IPS DF 6.9 (cell line): ENCODE results near the gene HOOK2.
A peak's percentile ranks its signal among the peaks of the same experiment; 100 is the strongest.

Experiments
- DNase-seq: peaks from one replicate; pipeline ENCODE4 v3.0.0-alpha.2; 2013; ENCODE audit warnings: low read depth, low spot score
- H3K27ac ChIP-seq: one replicate; pipeline ENCODE4 v1.5.1; 2013; ENCODE audit warnings: low read length, control low read depth
- H3K27me3 ChIP-seq: 2 replicates; pipeline ENCODE4 v1.6.1; 2013; ENCODE audit warnings: mild to moderate bottlenecking, low read length; ENCODE audit not compliant: control insufficient read depth, insufficient read depth
- H3K36me3 ChIP-seq: 2 replicates; pipeline ENCODE4 v1.6.1; 2013; ENCODE audit warnings: low read length; ENCODE audit not compliant: control insufficient read depth, insufficient read depth
- H3K4me1 ChIP-seq: 2 replicates; pipeline ENCODE4 v1.6.1; 2013; ENCODE audit warnings: low read length; ENCODE audit not compliant: control insufficient read depth, insufficient read depth
- H3K4me3 ChIP-seq: 2 replicates; pipeline ENCODE4 v1.5.1; 2013; ENCODE audit warnings: mild to moderate bottlenecking, low read length
- H3K9me3 ChIP-seq: 2 replicates; pipeline ENCODE4 v1.6.1; 2013; ENCODE audit warnings: low read length, inconsistent platforms; ENCODE audit not compliant: control insufficient read depth, insufficient read depth
- WGBS: extraction: QIAGEN DNeasy Blood & Tissue Kit; methylation state at CpG from one replicate; pipeline ENCODE4 v1.1.7; 2013; ENCODE audit warnings: mixed read lengths, missing lambda C conversion rate; ENCODE audit not compliant: insufficient read length, insufficient coverage; 5-methylcytosine and 5-hydroxymethylcytosine counted together

Gene HOOK2

DNA sequence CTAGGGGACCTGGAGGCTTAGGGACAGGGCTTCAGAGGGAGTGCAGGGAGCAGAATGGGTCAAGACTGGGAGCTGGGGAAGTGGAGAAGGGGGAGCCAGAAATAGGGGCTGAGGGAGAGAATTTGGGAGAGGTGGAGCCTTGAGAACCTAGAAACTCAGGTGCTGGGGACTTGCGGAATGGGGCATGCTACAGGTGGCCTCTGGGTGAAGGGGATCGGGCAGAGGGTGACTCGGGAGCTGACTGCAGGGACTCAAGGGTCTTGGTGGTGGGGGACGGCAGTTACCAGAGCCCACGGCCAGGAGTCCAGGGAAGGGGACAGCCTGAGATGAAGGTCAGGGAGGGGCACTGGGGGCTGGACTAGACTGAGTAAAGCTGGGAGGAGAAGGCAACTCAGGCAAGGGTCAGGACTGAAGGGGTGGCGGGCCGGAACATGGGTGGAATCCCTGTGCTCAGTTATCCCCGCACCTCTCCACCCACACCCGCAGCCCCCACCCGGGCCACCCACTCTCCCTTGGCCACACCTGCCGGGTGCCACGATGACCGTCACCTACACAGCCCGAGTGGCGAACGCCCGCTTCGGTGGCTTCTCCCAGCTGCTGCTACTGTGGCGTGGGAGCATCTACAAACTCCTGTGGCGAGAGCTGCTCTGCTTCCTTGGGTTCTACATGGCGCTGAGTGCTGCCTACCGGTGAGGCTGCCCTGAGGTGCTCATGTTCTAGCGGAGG lies 23.1 kb downstream of the HOOK2 start:
- H3K9me3 ChIP-seq = no peaks in the 10 kb centered on the region
- no peaks in the 10 kb centered on the region for H3K27me3 ChIP-seq
- peaks cover 3% of the 10 kb centered on the region; the same call in 1 of the 2 replicates for H3K36me3 ChIP-seq
- no CpG with 5 or more reads among the region's 23 CpGs for WGBS
- DNase-seq = no peak
- H3K4me3 ChIP-seq = peak overlapping the region; percentile 40; the same call in 1 of the 2 replicates
- no peak overlapping the region for H3K27ac ChIP-seq
- 0 out of 2 replicates have a peak, but pooled peaks cover 1% of the 10 kb centered on the region for H3K4me1 ChIP-seq

DNA sequence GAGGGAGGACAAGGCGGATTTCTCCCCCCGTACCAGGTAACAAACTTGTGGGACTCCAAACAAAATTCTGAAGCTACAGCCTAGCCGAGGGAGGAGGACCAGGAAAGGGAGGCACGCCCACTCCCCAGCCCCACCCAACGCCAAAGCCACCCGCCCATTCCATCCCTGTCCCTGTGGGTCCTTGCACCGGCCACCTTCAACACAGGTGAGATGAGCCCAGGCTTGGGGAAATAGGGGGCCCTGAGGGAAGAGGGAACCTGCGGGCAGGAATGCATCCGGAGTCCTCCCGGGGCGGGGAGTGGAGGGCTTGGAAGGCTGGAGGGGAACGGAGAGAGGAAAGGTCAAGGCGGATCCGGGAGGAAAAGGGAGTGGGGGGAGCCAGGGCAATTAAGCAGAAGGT lies 23.7 kb downstream of the HOOK2 start, which contains the start of gene BEST2:
TSS of gene BEST2 (plus strand) at position 157 of the 400 bp plus-strand sequence. CDS start 802 bp downstream, outside the sequence.
- no peaks in the 10 kb centered on the region for H3K9me3 ChIP-seq
- WGBS = no CpG with 5 or more reads among the region's 14 CpGs
- no peak within 1 kb of the TSS for H3K27ac ChIP-seq
- H3K36me3 ChIP-seq = peaks cover 6% of the 10 kb centered on the region; the same call in 1 of the 2 replicates
- H3K4me1 ChIP-seq = 0 out of 2 replicates have a peak, but pooled peaks cover 1% of the 10 kb centered on the region
- H3K4me3 ChIP-seq = peak within 1 kb of the TSS; percentile 40; the same call in 1 of the 2 replicates
- H3K27me3 ChIP-seq = no peaks in the 10 kb centered on the region
- no peak for DNase-seq

DNA sequence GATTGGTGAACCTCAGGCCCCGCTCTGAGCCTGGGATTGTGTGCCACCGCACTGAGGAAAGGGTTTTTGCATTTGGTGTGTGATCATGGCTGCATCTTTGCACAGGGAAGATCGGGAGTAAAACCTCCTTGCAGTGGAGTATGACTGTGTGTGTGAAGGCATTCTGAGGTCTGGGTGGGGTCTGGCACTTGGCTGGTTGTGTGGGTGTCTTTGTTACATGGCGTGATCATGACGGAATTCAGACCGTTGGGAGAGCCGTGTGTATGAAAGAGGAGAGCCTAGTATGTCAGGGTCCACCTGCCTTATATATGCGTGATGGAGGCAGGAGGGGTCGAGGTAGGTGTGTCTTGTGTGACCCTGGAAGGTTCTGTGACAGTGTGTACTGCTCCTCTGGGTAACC lies 24.5 kb downstream of the HOOK2 start:
- no peaks in the 10 kb centered on the region for H3K9me3 ChIP-seq
- H3K4me3 ChIP-seq = no peak overlapping the region
- no peak for DNase-seq
- H3K4me1 ChIP-seq = 0 out of 2 replicates have a peak, but pooled peaks cover 1% of the 10 kb centered on the region
- no peaks in the 10 kb centered on the region for H3K27me3 ChIP-seq
- WGBS = no CpG with 5 or more reads among the region's 9 CpGs
- H3K27ac ChIP-seq = no peak overlapping the region
- peaks cover 8% of the 10 kb centered on the region; the same call in 1 of the 2 replicates for H3K36me3 ChIP-seq

DNA sequence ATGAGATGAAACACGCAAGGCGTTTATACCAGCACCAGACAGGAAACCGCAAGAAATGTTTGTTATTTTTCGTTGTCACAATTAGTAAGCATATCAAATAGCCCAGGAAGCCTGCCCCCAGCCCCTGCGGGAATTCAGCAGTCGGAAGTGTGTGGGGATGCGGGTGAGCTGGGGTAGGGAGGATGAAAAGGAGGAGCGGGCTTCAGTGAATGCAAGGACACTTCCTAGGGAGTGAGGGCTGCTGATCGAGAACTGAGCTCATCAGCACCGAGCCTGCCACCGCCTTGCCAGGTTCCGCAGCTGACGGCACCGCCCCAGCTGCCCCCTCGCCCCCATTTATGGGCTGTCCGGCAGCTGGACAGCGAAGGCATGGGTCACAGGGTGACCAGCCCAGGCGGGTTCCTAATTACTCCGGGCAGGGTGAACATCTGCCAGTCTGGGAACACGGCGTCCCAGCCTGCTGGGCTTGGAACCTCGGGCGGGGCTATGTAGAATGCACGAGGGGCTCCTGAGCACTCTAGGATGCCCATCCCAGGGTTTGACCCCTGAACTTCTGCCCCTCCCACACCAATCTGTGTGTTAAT lies 25.3 kb downstream of the HOOK2 start:
- WGBS = no CpG with 5 or more reads among the region's 24 CpGs
- H3K4me3 ChIP-seq = no peak overlapping the region
- H3K9me3 ChIP-seq = no peaks in the 10 kb centered on the region
- no peaks in the 10 kb centered on the region for H3K27me3 ChIP-seq
- H3K4me1 ChIP-seq = 0 out of 2 replicates have a peak, but pooled peaks cover 1% of the 10 kb centered on the region
- no peak for DNase-seq
- H3K36me3 ChIP-seq = peaks cover 13% of the 10 kb centered on the region; the same call in 1 of the 2 replicates
- no peak overlapping the region for H3K27ac ChIP-seq

DNA sequence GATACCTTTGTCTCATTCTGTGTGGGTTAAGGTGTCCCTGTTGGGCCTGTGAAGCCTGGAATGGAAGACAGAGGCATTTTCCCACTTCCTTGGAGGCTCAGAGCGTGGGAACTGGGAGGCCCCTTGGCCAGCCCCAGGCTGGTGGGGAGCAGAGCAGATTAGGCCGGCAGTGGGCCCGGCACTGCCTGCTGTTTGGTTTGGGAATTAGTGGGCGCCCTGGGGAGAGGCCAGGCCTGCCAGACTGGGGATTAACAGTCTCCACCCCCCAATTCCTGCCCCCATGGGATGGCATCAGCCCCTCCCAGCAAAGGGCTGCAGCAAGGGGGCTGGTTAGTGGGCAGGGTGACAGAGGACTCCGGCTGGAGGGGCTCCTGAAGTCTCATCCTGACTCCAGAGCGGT lies 26.9 kb downstream of the HOOK2 start:
- peaks cover 14% of the 10 kb centered on the region; the same call in 1 of the 2 replicates for H3K36me3 ChIP-seq
- no CpG with 5 or more reads among the region's 6 CpGs for WGBS
- no peaks in the 10 kb centered on the region for H3K27me3 ChIP-seq
- H3K4me3 ChIP-seq = no peak overlapping the region
- H3K9me3 ChIP-seq = no peaks in the 10 kb centered on the region
- no peak overlapping the region for H3K27ac ChIP-seq
- DNase-seq = no peak
- H3K4me1 ChIP-seq = 0 out of 2 replicates have a peak, but pooled peaks cover 1% of the 10 kb centered on the region

DNA sequence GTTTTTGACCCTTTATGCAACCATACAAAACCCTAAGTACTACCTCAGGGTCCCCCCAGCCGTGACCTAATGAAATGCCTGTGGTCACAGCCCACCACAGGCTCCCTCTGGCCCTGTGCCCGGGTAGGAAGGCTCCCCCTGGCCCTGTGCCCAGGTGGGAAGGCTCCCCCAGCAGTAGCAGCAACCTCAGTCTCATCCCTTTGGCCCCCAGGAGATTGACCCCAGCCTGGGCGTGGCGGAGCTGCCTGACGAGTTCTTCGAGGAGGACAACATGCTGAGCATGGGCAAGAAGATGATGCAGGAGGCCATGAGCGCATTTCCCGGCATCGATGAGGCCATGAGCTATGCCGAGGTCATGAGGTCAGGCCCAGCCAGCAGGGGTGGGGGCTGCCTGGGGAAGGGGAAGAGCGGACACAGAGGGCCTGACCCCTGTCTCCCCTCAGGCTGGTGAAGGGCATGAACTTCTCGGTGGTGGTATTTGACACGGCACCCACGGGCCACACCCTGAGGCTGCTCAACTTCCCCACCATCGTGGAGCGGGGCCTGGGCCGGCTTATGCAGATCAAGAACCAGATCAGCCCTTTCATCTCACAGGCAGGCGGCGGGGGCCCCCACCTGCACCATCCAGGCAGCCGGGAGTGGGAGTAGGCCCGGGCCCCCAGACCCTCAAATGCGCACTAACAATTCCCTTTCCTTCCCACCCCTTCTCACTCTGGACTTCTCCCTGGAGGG lies 30.0 kb downstream of the HOOK2 start:
- no peaks in the 10 kb centered on the region for H3K27me3 ChIP-seq
- no CpG with 5 or more reads among the region's 22 CpGs for WGBS
- peaks cover 14% of the 10 kb centered on the region; the same call in 1 of the 2 replicates for H3K36me3 ChIP-seq
- no peak for DNase-seq
- H3K4me3 ChIP-seq = no peak overlapping the region
- H3K9me3 ChIP-seq = no peaks in the 10 kb centered on the region
- no peaks in the 10 kb centered on the region for H3K4me1 ChIP-seq
- no peak overlapping the region for H3K27ac ChIP-seq

DNA sequence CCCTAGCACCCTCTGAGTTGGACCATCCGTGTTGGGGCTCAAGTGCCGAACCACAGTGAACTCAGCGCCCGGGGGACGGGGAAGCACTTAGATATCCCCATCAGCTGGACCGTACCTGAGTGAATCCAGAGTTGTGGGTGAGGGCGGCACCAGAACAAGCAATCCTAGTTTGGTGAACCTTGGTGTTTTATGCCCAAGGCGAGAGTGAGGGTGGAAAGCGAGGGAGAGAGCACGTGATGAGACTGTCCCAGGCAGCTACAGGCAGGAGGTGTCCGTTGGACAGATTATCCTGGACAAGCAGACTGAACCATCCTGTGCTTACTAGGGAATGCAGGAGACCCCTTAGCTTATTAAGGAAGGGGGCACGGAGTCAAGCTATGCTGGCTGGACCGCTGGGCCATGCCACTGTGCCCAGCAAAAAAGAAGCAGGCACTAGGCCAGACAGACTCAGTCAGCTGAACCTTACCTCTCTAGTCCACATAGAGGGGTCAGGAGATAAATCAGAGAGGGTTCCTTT lies 37.5 kb downstream of the HOOK2 start:
- Histone ChIP-seq H3K9me3 (no peaks in the 10 kb centered on the region), H3K36me3 (no peaks in the 10 kb centered on the region), H3K4me3 (peak overlapping the region; percentile 75), H3K27ac (no peak overlapping the region), H3K27me3 (no peaks in the 10 kb centered on the region), H3K4me1 (no peaks in the 10 kb centered on the region; the same call in 1 of the 2 replicates)
- WGBS = no CpG with 5 or more reads among the region's 13 CpGs
- no peak for DNase-seq

DNA sequence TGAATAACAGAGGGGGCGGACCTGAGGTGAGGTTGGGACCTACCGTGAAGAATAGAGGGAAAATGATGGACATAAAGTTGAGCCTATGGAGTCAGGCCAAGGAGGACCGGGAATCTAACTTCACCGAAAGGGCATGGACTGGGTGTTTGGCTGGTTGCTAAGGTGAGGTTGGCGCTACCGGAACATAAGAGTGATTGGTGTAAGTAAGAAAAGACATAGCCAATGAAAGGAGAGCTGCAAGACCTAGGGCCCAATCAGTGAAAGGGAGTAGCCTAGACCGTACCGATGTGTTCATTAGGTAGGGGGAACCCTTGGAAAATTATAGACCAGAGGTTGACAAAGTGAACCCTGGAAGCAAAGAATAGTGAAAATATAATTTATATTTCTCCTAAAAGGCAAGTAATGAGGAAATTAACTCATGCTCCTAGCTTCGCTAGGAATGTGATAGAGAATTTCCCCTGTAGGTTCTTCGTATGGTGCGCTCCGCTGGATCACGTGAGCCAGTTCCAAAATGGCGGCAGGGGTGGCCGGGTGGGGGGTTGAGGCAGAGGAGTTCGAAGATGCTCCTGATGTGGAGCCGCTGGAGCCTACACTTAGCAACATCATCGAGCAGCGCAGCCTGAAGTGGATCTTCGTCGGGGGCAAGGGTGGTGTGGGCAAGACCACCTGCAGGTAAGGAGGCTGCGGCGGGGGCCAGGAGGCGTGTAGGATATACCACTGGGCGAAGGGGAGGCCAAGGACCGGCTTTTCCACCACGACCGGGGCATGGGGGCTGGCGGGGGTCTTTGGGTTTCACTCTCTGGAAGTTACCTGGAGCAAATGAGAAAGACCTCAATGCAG lies 38.1 kb downstream of the HOOK2 start, which contains the start of gene GET3:
TSS of gene GET3 (plus strand) at position 503 of the 840 bp plus-strand sequence. CDS start at position 512, 9 bp downstream.
- H3K36me3 ChIP-seq = no peaks in the 10 kb centered on the region
- H3K27ac ChIP-seq = no peak within 1 kb of the TSS
- H3K4me3 ChIP-seq = peak within 1 kb of the TSS; percentile 75
- H3K9me3 ChIP-seq = no peaks in the 10 kb centered on the region
- WGBS = no CpG with 5 or more reads among the region's 29 CpGs
- H3K27me3 ChIP-seq = no peaks in the 10 kb centered on the region
- DNase-seq = peak; percentile 100
- H3K4me1 ChIP-seq = no peaks in the 10 kb centered on the region; the same call in 1 of the 2 replicates

DNA sequence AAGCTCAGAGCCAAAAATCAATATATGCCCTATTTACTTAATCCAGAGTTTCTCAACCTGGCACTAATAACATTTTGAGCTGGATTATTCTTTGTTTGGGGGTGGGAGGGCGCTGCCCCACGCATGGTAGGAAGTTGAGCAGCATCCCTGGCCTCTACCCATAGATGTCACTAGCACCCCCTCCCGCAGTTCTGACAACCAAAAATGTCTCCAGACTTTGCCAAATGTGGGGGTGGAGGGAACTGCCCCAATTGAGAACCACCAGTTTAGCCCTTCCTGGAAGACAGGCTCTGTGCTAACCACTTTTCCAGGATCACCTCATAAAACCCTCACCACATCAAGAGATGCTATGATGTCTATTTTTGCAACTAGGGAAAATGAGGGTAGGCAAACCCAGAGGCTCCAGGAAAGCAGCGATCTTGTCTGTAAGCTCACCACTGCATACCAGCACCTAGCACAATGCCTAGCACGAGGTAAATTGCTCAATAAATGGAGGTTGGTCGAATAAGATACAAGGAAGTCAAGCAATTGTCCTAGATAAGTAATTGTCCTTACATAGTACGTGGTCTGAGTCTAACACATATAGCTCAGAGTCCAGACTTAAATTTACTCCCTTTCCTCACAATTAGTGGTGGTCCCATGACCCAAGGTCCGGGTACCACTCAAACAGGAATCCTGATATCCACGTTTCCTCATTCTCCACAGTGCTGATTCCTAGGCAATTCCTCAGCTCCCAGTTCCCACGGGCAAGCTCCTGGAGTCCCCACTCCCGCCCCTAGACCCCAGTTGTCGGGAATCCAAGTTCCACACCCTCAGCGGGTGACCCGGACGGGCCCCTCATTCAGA lies 41.8 kb downstream of the HOOK2 start:
- no peak for DNase-seq
- Histone ChIP-seq H3K9me3 (no peaks in the 10 kb centered on the region), H3K27ac (no peak overlapping the region), H3K4me3 (peak overlapping the region; percentile 98), H3K27me3 (no peaks in the 10 kb centered on the region), H3K36me3 (peaks cover 19% of the 10 kb centered on the region), H3K4me1 (no peaks in the 10 kb centered on the region; the same call in 1 of the 2 replicates)
- WGBS = no CpG with 5 or more reads among the region's 15 CpGs
